ENCODE results near the gene PCLO. TPM values are rescaled to one million over a fixed set of nuclear protein-coding genes. Genes with fewer than 3 reads are reported as not detected.

PCLO gene
- total RNA-seq, 1 experiment from 2014 or later: 3.0 TPM

DNA sequence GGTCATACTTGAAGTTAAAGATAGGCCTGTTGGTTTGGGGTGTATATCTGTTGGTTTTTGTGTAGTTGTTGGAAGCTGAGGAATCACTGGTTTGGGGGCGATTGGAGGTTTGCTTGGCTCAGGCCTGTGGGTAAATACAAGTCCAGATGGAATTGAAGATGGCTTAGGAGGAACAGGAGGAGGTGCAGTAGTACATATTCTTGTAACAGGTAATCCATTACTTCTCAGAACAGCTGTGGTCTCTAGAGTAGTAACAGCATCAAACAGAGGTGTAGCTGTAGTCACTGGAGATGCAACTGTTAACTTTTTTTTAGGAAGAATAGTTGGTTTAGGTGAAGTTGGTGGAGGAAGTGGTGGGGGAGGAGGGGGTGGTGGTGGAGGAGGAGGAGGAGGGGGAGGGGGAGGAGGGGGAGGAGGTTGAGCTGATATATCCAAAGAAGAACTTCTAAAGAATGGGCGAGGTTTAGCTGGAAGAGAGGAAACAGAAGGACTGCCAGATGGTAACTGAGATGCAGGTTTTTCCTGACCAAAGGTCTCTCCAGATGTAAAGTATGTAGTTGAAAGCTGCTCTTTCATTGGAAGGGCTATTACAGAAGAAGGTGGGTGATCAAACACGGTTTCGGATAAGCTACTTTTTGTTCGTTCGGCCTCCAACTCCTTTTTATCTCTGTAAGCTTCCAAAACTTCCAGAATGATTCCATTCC, 209.2 kb downstream of the PCLO start:
- DNase-seq (ENCODE audit: low spot score) (no peak), ATAC-seq (no peak)
- H3K9me3 Mint-ChIP-seq: peaks cover 16% of the 10 kb centered on the region
- no peaks in the 10 kb centered on the region for H3K27me3 Mint-ChIP-seq (ENCODE audit: low read depth)
- no peaks in the 10 kb centered on the region for H3K36me3 Mint-ChIP-seq
- TF ChIP-seq ZNF416 (CRISPR knock-in tag; IDR thresholded peaks at IDR 0.05) (no peak), ELF4 (CRISPR knock-in tag; IDR thresholded peaks at IDR 0.05; ENCODE audit: low read depth) (no peak), HMGA2 (CRISPR knock-in tag; IDR thresholded peaks at IDR 0.05) (no peak), CBFB (CRISPR knock-in tag; IDR thresholded peaks at IDR 0.05; ENCODE audit: low read depth) (no peak), KAT7 (CRISPR knock-in tag; IDR thresholded peaks at IDR 0.05; ENCODE audit: borderline replicate concordance) (no peak), SMAD3 (CRISPR knock-in tag; IDR thresholded peaks at IDR 0.05; ENCODE audit: borderline replicate concordance) (no peak), RELA (CRISPR knock-in tag; IDR thresholded peaks at IDR 0.05; ENCODE audit: borderline replicate concordance) (no peak), OVOL2 (CRISPR knock-in tag; IDR thresholded peaks at IDR 0.05; ENCODE audit: borderline replicate concordance) (no peak)
- TF ChIP-seq, protein P1, sequence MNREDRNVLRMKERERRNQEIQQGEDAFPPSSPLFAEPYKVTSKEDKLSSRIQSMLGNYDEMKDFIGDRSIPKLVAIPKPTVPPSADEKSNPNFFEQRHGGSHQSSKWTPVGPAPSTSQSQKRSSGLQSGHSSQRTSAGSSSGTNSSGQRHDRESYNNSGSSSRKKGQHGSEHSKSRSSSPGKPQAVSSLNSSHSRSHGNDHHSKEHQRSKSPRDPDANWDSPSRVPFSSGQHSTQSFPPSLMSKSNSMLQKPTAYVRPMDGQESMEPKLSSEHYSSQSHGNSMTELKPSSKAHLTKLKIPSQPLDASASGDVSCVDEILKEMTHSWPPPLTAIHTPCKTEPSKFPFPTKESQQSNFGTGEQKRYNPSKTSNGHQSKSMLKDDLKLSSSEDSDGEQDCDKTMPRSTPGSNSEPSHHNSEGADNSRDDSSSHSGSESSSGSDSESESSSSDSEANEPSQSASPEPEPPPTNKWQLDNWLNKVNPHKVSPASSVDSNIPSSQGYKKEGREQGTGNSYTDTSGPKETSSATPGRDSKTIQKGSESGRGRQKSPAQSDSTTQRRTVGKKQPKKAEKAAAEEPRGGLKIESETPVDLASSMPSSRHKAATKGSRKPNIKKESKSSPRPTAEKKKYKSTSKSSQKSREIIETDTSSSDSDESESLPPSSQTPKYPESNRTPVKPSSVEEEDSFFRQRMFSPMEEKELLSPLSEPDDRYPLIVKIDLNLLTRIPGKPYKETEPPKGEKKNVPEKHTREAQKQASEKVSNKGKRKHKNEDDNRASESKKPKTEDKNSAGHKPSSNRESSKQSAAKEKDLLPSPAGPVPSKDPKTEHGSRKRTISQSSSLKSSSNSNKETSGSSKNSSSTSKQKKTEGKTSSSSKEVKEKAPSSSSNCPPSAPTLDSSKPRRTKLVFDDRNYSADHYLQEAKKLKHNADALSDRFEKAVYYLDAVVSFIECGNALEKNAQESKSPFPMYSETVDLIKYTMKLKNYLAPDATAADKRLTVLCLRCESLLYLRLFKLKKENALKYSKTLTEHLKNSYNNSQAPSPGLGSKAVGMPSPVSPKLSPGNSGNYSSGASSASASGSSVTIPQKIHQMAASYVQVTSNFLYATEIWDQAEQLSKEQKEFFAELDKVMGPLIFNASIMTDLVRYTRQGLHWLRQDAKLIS (CRISPR knock-in tag; IDR thresholded peaks at IDR 0.05; ENCODE audit: borderline replicate concordance): no peak
- TF ChIP-seq, protein P2, sequence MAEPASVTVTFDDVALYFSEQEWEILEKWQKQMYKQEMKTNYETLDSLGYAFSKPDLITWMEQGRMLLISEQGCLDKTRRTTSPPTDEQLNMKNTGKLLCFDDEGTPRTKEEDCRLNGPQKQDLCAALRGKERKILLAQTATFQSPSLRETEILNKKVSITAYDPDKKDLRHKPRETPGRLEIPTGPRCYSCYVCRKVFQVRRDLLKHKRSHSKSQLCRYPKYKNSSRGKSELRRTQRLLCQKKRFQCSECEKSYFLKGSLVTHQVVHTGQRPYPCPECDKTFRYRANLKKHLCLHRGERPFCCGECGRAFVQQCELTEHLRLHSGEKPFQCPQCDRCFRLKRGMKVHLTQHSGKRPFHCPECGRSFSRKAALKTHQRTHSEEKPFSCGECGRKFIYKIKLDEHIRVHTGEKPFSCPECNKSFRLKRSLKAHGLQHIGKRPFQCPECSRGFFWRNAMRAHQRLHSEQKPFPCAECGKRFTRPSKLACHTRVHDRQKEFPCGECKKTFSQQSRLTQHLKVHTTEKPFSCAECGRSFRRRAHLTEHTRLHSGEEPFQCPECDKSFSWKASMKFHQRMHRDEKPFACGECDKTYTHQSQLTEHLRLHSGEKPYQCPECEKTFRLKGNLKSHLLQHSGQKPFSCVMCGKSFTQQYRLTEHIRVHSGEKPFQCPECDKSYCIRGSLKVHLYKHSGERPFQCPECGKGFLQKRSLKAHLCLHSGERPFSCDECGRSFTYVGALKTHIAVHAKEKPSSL (CRISPR knock-in tag; conservative IDR thresholded peaks at IDR 0.05): no peak
- TF ChIP-seq, protein P3, sequence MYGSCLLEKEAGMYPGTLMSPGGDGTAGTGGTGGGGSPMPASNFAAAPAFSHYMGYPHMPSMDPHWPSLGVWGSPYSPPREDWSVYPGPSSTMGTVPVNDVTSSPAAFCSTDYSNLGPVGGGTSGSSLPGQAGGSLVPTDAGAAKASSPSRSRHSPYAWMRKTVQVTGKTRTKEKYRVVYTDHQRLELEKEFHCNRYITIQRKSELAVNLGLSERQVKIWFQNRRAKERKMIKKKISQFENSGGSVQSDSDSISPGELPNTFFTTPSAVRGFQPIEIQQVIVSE (CRISPR knock-in tag; IDR thresholded peaks at IDR 0.05; ENCODE audit: borderline replicate concordance): no peak
- TF ChIP-seq, protein P4, sequence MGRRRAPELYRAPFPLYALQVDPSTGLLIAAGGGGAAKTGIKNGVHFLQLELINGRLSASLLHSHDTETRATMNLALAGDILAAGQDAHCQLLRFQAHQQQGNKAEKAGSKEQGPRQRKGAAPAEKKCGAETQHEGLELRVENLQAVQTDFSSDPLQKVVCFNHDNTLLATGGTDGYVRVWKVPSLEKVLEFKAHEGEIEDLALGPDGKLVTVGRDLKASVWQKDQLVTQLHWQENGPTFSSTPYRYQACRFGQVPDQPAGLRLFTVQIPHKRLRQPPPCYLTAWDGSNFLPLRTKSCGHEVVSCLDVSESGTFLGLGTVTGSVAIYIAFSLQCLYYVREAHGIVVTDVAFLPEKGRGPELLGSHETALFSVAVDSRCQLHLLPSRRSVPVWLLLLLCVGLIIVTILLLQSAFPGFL (CRISPR knock-in tag; IDR thresholded peaks at IDR 0.05; ENCODE audit: borderline replicate concordance): no peak
- ChIA-PET POLR2A (no interaction called here), CTCF (no interaction called here)
- H3K27ac Mint-ChIP-seq: no peak overlapping the region
- no peak overlapping the region for H3K4me3 Mint-ChIP-seq
- H3K4me1 Mint-ChIP-seq: no peaks in the 10 kb centered on the region

DNA sequence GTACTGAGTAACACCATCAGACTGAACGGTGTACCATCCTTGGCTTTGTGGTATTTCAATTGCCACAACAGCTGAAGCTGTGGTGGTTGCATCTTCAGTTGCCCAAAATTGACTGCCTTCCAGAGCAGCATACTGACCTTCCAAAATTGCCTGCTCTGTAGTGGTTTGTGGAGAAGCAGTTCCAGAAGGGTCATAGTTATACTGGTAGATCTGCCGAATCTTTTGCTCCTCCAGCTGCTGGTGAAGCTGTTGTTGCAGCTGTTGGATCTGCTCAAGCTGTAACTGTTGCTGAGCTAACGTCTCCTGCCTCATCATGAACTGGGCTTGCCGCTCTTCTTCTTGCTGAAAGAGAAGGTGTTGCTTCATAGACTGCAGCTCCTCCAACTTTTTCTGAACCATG, 212.2 kb downstream of the PCLO start:
- POLR2A ChIA-PET: no interaction called here
- H3K9me3 Mint-ChIP-seq: peaks cover 16% of the 10 kb centered on the region
- TF ChIP-seq NR1H2 (CRISPR knock-in tag; IDR thresholded peaks at IDR 0.05) (no peak), KAT7 (CRISPR knock-in tag; IDR thresholded peaks at IDR 0.05; ENCODE audit: borderline replicate concordance) (no peak), TP53 (CRISPR knock-in tag; IDR thresholded peaks at IDR 0.05) (no peak), ZNF232 (CRISPR knock-in tag; IDR thresholded peaks at IDR 0.05) (no peak)
- TF ChIP-seq, protein P5, sequence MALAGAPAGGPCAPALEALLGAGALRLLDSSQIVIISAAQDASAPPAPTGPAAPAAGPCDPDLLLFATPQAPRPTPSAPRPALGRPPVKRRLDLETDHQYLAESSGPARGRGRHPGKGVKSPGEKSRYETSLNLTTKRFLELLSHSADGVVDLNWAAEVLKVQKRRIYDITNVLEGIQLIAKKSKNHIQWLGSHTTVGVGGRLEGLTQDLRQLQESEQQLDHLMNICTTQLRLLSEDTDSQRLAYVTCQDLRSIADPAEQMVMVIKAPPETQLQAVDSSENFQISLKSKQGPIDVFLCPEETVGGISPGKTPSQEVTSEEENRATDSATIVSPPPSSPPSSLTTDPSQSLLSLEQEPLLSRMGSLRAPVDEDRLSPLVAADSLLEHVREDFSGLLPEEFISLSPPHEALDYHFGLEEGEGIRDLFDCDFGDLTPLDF (CRISPR knock-in tag; IDR thresholded peaks at IDR 0.05): no peak
- TF ChIP-seq, protein P6, sequence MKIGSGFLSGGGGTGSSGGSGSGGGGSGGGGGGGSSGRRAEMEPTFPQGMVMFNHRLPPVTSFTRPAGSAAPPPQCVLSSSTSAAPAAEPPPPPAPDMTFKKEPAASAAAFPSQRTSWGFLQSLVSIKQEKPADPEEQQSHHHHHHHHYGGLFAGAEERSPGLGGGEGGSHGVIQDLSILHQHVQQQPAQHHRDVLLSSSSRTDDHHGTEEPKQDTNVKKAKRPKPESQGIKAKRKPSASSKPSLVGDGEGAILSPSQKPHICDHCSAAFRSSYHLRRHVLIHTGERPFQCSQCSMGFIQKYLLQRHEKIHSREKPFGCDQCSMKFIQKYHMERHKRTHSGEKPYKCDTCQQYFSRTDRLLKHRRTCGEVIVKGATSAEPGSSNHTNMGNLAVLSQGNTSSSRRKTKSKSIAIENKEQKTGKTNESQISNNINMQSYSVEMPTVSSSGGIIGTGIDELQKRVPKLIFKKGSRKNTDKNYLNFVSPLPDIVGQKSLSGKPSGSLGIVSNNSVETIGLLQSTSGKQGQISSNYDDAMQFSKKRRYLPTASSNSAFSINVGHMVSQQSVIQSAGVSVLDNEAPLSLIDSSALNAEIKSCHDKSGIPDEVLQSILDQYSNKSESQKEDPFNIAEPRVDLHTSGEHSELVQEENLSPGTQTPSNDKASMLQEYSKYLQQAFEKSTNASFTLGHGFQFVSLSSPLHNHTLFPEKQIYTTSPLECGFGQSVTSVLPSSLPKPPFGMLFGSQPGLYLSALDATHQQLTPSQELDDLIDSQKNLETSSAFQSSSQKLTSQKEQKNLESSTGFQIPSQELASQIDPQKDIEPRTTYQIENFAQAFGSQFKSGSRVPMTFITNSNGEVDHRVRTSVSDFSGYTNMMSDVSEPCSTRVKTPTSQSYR (CRISPR knock-in tag; IDR thresholded peaks at IDR 0.05): no peak
- TF ChIP-seq, protein P7, sequence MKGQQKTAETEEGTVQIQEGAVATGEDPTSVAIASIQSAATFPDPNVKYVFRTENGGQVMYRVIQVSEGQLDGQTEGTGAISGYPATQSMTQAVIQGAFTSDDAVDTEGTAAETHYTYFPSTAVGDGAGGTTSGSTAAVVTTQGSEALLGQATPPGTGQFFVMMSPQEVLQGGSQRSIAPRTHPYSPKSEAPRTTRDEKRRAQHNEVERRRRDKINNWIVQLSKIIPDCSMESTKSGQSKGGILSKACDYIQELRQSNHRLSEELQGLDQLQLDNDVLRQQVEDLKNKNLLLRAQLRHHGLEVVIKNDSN (CRISPR knock-in tag; IDR thresholded peaks at IDR 0.05): no peak

More for the DNA sequence above, 212.2 kb downstream of the PCLO start:
- Mint-ChIP-seq H3K4me3 (no peak overlapping the region), H3K4me1 (no peaks in the 10 kb centered on the region), H3K36me3 (no peaks in the 10 kb centered on the region), H3K27me3 (ENCODE audit: low read depth) (no peaks in the 10 kb centered on the region), H3K27ac (no peak overlapping the region)
- ATAC-seq (no peak), DNase-seq (ENCODE audit: low spot score) (no peak)
- CTCF ChIA-PET: no interaction called here

Data from WTC11 (cell line).